Pulmonary artery endothelial cell (primary cell): ENCODE results near the gene RPA4. TPM values are rescaled to one million over a fixed set of nuclear protein-coding genes. Genes with fewer than 3 reads are reported as not detected.
"Not testable (repeated sequence)": the region's sequence is repeated elsewhere in the genome, so short reads cannot be mapped to it uniquely, and the experiment has no call there.

Source experiments
- DNase-seq: peaks from one replicate; pipeline ENCODE4 v3.0.0-alpha.2; 2011; ENCODE audit warnings: low read depth, low spot score
- total RNA-seq: library from RNA; depleted of rRNA; stranded (reverse); fragments of >200 nt; gene quantifications from 2 replicates; pipeline ENCODE4 v1.2.3, GENCODE V29; 2014

RPA4 gene, protein sequence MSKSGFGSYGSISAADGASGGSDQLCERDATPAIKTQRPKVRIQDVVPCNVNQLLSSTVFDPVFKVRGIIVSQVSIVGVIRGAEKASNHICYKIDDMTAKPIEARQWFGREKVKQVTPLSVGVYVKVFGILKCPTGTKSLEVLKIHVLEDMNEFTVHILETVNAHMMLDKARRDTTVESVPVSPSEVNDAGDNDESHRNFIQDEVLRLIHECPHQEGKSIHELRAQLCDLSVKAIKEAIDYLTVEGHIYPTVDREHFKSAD
- total RNA-seq = 0.73 and 1.2 TPM in 2 replicates

- no peak for DNase-seq
These were observed at the start of gene RPA4 for GRCh38 chrX:96883608-96884007. TSS of gene RPA4 (plus strand) at chrX:96883908. CDS start at chrX:96884311, 403 bp downstream.

DNA sequence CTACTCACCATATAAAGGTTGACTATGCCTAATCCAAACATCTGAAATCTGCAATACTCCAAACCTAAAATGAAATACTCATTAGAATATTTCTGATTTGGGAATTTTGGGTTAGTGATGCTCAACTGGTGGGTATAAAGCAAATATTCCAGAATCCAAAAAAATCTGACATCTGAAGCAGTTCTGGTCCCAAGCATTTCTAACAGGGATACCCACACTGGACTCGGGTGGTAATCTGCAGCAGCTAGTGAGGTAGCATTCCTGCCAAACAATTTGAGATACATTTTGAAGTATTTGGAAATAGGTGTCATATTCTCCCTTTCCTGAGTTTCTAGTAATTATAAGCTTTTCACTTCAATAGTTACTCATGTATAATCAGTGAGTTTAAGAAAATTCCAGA, 49.6 kb upstream of the RPA4 start:
- no peak for DNase-seq

- DNase-seq = no peak
These were observed 47.9 kb upstream of the RPA4 start for GRCh38 chrX:96835660-96836289.

DNA sequence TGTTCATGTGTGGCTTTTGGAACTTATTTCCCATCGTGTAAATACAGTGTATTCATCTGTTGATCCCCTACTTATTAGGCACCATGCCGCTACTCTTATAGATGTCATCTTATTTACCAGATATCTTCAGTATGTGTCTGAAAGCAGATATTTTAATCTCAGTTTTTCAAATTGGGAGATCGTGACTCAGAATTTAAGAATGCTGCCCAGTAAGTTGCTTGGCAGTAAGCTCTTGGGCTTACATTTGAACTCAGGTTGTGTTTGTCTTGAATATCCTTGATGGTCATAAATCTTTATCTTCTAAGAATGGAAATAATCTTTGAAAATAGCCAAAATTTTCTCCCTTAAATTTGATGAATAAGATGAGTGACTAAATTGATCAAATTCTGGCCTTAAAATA, 45.9 kb upstream of the RPA4 start:
- DNase-seq = no peak

DNA sequence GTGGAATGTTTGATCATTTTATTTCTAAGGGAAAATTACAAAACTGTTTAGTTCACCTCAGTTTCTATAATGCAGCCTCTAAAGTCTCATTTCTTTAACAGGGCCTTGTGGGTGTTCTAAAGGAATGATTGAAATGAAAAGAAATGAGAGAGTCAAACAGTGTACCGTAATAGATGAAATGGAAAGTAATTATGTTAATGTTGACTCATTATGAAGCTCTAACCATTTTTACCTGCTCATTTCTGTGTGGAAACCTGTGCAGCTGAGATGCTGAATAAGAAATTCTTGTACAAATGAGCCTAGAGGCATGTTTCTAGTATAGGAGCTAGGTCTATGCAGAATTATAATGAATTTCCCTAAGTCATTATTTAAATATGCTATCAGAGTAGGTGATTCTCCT, 45.2 kb upstream of the RPA4 start:
- DNase-seq = no peak

DNA sequence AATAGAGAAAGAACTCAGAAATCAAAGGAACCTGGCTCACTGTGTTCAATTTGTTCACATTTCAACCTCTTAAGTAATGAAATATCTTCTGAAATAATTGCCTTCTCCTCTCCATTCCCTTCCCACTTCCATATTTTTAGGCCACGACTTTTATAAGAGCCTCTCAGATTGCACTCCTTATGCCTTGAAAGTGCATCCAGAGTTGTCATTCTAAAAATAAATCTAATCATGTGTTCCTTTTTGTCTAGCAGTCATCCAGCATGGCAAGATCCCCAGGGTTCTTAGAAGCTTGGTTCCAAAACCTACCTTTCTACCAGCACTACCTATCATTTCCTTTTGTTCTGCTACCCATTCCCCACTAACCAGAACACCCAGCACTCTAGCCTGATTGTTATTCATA, 42.4 kb upstream of the RPA4 start:
- DNase-seq = no peak

- DNase-seq = not testable (repeated sequence)
These were observed 41.8 kb upstream of the RPA4 start for GRCh38 chrX:96841866-96842265.

GRCh38 chrX:96843566-96843965, 40.1 kb upstream of the RPA4 start:
- no peak for DNase-seq

DNA sequence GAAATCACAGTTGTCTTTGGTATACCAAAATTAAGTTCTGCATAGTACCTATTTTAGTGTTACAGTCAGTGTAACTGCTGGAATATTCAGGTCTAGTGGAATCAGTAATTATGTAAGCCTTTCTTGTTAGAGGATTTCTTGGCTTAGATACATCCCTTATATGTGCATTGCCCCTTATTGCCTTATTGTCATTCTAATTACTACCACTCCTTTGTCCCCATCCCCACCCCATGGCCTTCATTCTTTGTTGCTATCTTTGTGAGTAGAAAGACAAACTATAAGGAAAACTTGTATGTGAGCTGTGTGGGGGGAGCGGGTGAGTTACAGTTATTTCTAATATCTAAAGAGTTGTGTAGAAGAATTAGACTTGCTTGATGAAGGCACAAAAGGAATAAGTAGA, 36.9 kb upstream of the RPA4 start:
- DNase-seq = no peak

DNA sequence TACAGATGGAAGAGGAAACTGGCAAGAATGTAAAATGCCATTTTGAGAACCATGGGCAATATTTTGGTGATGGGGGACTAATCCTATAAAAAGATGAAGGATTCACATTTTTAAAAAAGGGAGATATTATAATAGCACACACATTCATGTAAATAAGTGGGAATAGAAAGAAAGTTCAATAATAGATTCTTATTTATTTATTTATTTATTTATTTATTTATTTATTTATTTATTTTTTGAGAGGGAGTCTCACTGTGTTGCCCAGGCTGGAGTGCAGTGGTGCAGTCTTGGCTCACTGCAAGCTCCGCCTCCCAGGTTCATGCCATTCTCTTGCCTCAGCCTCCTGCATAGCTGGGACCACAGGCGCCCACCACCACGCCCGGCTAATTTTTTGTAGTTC, 24.3 kb upstream of the RPA4 start:
- DNase-seq = not testable (repeated sequence)

DNA sequence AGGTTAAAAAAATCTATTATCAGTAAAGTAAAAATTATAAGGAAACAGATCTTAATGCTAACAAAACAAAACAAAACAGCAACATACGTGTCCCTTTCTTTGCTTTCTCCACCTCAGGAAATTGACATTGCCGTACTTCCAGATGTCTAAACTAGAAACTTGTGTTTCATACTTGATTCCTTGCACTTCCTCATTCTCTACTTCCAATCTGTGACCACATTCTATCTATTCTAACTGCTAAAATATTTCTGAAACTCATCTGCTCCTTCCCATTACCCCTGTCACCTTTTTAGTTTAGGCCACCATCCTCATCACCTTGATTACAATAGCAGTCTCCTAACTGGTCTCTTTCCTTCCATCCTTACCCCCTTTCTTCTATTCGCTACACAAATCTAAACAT, 22.5 kb upstream of the RPA4 start:
- no peak for DNase-seq

DNA sequence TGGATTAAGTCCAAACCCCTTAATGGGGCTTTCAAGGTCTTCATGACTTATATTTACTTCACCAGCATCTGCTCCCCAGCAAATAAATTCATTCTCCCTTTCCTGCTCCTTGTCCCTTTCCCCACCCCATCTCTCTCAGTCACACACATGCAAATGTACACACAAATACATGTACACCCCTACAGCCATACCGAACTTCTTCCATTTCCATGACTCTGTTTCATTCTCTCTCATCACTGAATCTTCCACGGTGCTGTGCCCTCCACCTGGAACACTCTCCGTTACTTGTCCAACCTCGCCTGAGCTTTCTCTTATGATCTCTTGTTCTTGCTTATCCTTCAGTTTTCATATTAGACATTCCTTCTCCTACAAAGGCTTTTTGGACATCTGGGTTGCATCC, 22.0 kb upstream of the RPA4 start:
- DNase-seq = no peak

GRCh38 chrX:96884027-96884426, 319 bp downstream of the RPA4 start:
- DNase-seq = no peak

DNA sequence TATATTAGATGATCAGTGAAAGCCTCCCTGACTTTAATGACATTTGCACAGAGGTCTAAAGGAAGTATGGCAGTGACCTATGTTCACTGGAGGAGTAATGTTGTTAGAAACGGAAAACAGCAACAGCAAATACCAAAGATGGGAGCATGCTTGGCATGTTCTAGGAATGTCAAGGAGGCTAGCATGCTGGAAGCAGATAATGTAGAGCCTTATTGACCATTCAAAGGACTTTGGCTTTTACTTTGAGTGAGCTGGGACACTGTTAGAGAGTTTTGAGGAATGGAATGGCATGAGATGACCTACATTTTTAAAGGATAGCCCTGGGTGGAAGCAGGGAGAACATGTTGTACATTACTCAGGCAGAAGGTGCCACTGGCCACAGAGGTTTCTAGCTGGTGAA, 6.0 kb downstream of the RPA4 start:
- DNase-seq = no peak

DNA sequence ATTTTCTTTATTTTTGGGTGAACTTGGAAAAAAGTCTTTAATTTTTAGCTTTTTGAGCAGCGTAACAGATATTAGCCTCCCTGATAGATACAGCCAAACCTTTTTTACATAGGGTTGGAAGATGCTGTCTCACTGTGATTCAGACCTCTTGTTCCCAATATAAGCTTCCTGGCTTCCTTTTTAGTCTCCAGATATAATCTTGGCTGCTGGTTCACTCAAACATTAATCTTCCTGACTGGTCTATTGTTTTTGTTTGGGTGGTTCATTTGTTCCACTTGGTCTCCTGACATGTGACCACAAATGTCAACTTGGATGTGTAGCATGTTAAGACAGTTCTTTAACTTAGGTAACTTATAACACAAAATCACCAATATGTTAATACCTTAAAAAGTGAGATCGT, 23.0 kb downstream of the RPA4 start:
- peak; percentile 60 for DNase-seq

DNA sequence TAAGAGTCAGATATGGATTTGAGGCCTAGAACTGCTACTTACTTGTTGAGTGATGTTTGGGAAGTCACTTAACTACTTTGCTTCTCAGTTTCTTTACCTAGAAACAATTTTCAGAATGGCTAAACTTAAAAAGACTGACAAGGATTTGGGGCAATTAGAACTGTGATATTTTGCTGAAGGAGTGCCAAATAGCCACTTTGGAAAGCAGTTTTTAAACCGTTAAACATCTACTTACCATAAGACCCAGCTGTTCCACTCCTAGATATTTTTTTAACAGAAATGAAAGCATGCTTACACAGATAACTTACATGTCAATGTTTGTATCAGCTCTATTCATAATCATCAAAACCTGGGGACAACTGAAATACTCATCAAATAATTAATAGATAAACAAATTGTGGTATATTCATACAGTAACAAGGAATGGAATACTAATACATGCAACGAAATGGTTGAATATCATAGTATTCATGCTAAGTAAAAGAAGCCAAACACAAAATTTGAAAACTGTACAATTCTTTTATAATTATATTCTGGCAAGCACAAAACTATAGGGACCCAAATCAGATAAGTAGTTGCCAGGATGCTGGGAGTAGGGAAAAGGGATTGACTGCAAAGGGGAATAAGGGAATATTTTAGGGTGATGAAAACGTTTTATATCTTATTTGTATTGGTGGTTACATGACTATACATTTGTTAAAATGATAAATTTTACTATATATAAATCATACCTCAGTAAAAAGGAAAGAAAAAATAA, 24.0 kb downstream of the RPA4 start:
- no peak for DNase-seq

DNA sequence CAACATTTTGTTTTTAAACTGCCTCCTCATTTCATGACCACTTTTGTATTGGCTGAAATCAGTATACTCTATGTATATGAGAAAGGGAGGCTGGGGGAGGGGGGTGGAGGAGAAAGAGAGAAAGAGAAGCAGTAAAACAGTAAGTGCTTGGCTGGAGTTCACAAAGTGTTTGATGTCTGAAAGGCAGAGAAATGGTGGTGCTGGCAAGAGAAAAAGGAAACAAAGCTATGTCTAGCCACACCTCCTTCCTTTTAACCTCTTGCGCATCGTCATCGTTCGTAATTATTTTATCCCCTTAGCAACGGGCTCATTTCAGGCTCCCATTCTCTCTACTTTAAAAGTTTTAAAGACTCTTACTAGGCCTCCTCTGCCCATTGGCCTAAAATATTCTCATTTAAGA, 25.6 kb downstream of the RPA4 start:
- DNase-seq = peak; percentile 29

- DNase-seq = no peak
These were observed 35.2 kb downstream of the RPA4 start for GRCh38 chrX:96918864-96919263.

- no peak for DNase-seq
These were observed 36.0 kb downstream of the RPA4 start for GRCh38 chrX:96919672-96920071.

- peak; percentile 52 for DNase-seq
These were observed 40.9 kb downstream of the RPA4 start for GRCh38 chrX:96924581-96924980.

- DNase-seq = no peak
These were observed 45.3 kb downstream of the RPA4 start for GRCh38 chrX:96929036-96929435.
